ENCODE results near the gene SRR.

The SRR gene

GRCh38 chr17:2347805-2348685, 44.3 kb downstream of the SRR start:
- H3K4me3 ChIP-seq (ENCODE audit: low read length), result no peak overlapping the region
- peak; percentile 53 for DNase-seq (ENCODE audit: low read depth)
- TF ChIP-seq CTCF (conservative IDR thresholded peaks at IDR 0.05; ENCODE audit: low read depth, low read length), result no peak

GRCh38 chr17:2351269-2351668, 47.5 kb downstream of the SRR start:
- no peak overlapping the region for H3K4me3 ChIP-seq (ENCODE audit: low read length)
- DNase-seq (ENCODE audit: low read depth), result no peak
- no peak for TF ChIP-seq CTCF (conservative IDR thresholded peaks at IDR 0.05; ENCODE audit: low read depth, low read length)

- no peak overlapping the region for H3K4me3 ChIP-seq (ENCODE audit: low read length)
- TF ChIP-seq CTCF (conservative IDR thresholded peaks at IDR 0.05; ENCODE audit: low read depth, low read length), result no peak
- DNase-seq (ENCODE audit: low read depth), result no peak
Measured at GRCh38 chr17:2354311-2354710, 50.6 kb downstream of the SRR start.

- no peak for DNase-seq (ENCODE audit: low read depth)
- no peak for TF ChIP-seq CTCF (conservative IDR thresholded peaks at IDR 0.05; ENCODE audit: low read depth, low read length)
- H3K4me3 ChIP-seq (ENCODE audit: low read length), result no peak overlapping the region
Measured at GRCh38 chr17:2357237-2357636, 53.5 kb downstream of the SRR start.

GRCh38 chr17:2357931-2358434, 54.2 kb downstream of the SRR start:
- no peak for TF ChIP-seq CTCF (conservative IDR thresholded peaks at IDR 0.05; ENCODE audit: low read depth, low read length)
- no peak overlapping the region for H3K4me3 ChIP-seq (ENCODE audit: low read length)
- no peak for DNase-seq (ENCODE audit: low read depth)

GRCh38 chr17:2361010-2361760, 57.4 kb downstream of the SRR start:
- no peak for TF ChIP-seq CTCF (conservative IDR thresholded peaks at IDR 0.05; ENCODE audit: low read depth, low read length)
- H3K4me3 ChIP-seq (ENCODE audit: low read length), result no peak overlapping the region
- no peak for DNase-seq (ENCODE audit: low read depth)
